Smooth muscle cell (in vitro differentiated cells): ENCODE data around the gene CLDN9. TPM values are rescaled to one million over a fixed set of nuclear protein-coding genes. Genes with fewer than 3 reads are reported as not detected.

Source experiments
- DNase-seq: peaks from one replicate; lab custom pipeline; 2025; ENCODE audit not compliant: unreplicated experiment; lab: John Stamatoyannopoulos, UW
- H2AFZ ChIP-seq: fragments of 200-600 bp; sonication (generic); 2 replicates; pipeline ENCODE4 v1.6.0; 2016; ENCODE audit warnings: antibody characterized with exemption, low read depth, mild to moderate bottlenecking
- H3F3A ChIP-seq: fragments of 200-600 bp; sonication (generic); 2 replicates; pipeline ENCODE4 v1.6.0; 2017; ENCODE audit warnings: antibody characterized with exemption, low read depth
- H3K27ac ChIP-seq: fragments of 200-600 bp; sonication (generic); 2 replicates; pipeline ENCODE4 v1.5.1; 2016; ENCODE audit warnings: low read depth, mild to moderate bottlenecking
- H3K27me3 ChIP-seq: fragments of 200-600 bp; sonication (generic); 2 replicates; pipeline ENCODE4 v1.6.1; 2016; ENCODE audit warnings: low read depth, mild to moderate bottlenecking
- H3K36me3 ChIP-seq: fragments of 200-600 bp; sonication (generic); 2 replicates; pipeline ENCODE4 v1.5.1; 2016; ENCODE audit warnings: low read depth
- H3K4me1 ChIP-seq: fragments of 200-600 bp; sonication (generic); 2 replicates; pipeline ENCODE4 v1.5.1; 2016; ENCODE audit warnings: low read depth
- H3K4me2 ChIP-seq: fragments of 200-600 bp; sonication (generic); 2 replicates; pipeline ENCODE4 v1.6.0; 2016; ENCODE audit warnings: mild to moderate bottlenecking
- H3K4me3 ChIP-seq: fragments of 200-600 bp; sonication (generic); 2 replicates; pipeline ENCODE4 v1.5.1; 2016; ENCODE audit warnings: mild to moderate bottlenecking
- H3K79me2 ChIP-seq: fragments of 200-600 bp; sonication (generic); 2 replicates; pipeline ENCODE4 v1.6.0; 2016; ENCODE audit warnings: low read depth, mild to moderate bottlenecking
- H3K9ac ChIP-seq: fragments of 200-600 bp; sonication (generic); 2 replicates; pipeline ENCODE4 v1.6.0; 2016; ENCODE audit warnings: low read depth
- H3K9me3 ChIP-seq: fragments of 200-600 bp; sonication (generic); replicated peaks from 2 replicates; pipeline ENCODE4 v1.5.1; 2016; ENCODE audit warnings: low read depth
- H4K20me1 ChIP-seq: fragments of 200-600 bp; sonication (generic); 2 replicates; pipeline ENCODE4 v1.6.0; 2016; ENCODE audit warnings: low read depth
- CTCF ChIP-seq: fragments of 200-600 bp; sonication (generic); IDR thresholded peaks from 2 replicates; pipeline ENCODE4 v1.5.1; 2017; ENCODE audit warnings: borderline replicate concordance, mild to moderate bottlenecking, antibody characterized with exemption; ENCODE audit not compliant: insufficient read depth, poor library complexity, severe bottlenecking
- WGBS: methylation state at CpG from one replicate; pipeline ENCODE4 v1.1.7; 2016; ENCODE audit warnings: low lambda C conversion rate; 5-methylcytosine and 5-hydroxymethylcytosine counted together
- polyA plus RNA-seq: library from polyadenylated mRNA; unstranded; fragments of >200 nt; fragmentation: Nextera tagmentation; extraction: Ambion mirVana; gene quantifications from 2 replicates; pipeline ENCODE4 v1.2.1, GENCODE V29; 2016
- total RNA-seq: library from RNA; depleted of rRNA; stranded (reverse); fragments of >200 nt; gene quantifications from 2 replicates; pipeline ENCODE4 v1.2.3, GENCODE V29; 2014

The CLDN9 gene
- total and polyA plus RNA-seq, 2 experiments from 2014 or later: 0.81 to 1.8 TPM

- H3F3A ChIP-seq: no peaks in the 10 kb centered on the region
- peak overlapping the region; percentile 28 for H3K4me3 ChIP-seq
- H3K79me2 ChIP-seq: no peaks in the 10 kb centered on the region
- TF ChIP-seq CTCF: no peak
- no peak overlapping the region for H2AFZ ChIP-seq
- H3K27ac ChIP-seq: peak overlapping the region; percentile 86
- no peak for DNase-seq
- peak overlapping the region; percentile 50 for H3K9ac ChIP-seq
- peaks cover 89% of the 10 kb centered on the region for H3K27me3 ChIP-seq
- H4K20me1 ChIP-seq: no peaks in the 10 kb centered on the region
- no peaks in the 10 kb centered on the region for H3K36me3 ChIP-seq
- peaks cover 38% of the 10 kb centered on the region for H3K4me1 ChIP-seq
- H3K9me3 ChIP-seq: no peaks in the 10 kb centered on the region
- 16% methylated on average over 21 of the region's 21 CpGs for WGBS
- H3K4me2 ChIP-seq: peak overlapping the region; percentile 62
Observed at GRCh38 chr16:3009568-3010390, 2.9 kb upstream of the CLDN9 start.

- TF ChIP-seq CTCF: no peak
- WGBS: 88% methylated on average over 8 of the region's 8 CpGs
- Histone ChIP-seq H3K79me2 (no peaks in the 10 kb centered on the region), H3K4me1 (peaks cover 36% of the 10 kb centered on the region), H4K20me1 (no peaks in the 10 kb centered on the region), H3K9ac (no peak overlapping the region), H3K36me3 (no peaks in the 10 kb centered on the region), H3K27me3 (peaks cover 81% of the 10 kb centered on the region), H2AFZ (no peak overlapping the region), H3F3A (no peaks in the 10 kb centered on the region), H3K9me3 (no peaks in the 10 kb centered on the region), H3K4me3 (no peak overlapping the region), H3K4me2 (no peak overlapping the region), H3K27ac (peak overlapping the region; percentile 86)
- no peak for DNase-seq
Observed at GRCh38 chr16:3010510-3010909, 2.2 kb upstream of the CLDN9 start.

- Histone ChIP-seq H3K4me2 (peak overlapping the region; percentile 25), H2AFZ (no peak overlapping the region), H3K9me3 (no peaks in the 10 kb centered on the region), H3K4me1 (peaks cover 37% of the 10 kb centered on the region), H3F3A (peaks cover 7% of the 10 kb centered on the region), H4K20me1 (peaks cover 4% of the 10 kb centered on the region), H3K27me3 (peaks cover 64% of the 10 kb centered on the region), H3K27ac (no peak overlapping the region), H3K36me3 (no peaks in the 10 kb centered on the region), H3K79me2 (no peaks in the 10 kb centered on the region), H3K9ac (no peak overlapping the region), H3K4me3 (no peak overlapping the region)
- no peak for TF ChIP-seq CTCF
- no peak for DNase-seq
- WGBS: 26% methylated on average over 19 of the region's 19 CpGs
Observed at GRCh38 chr16:3012246-3012645, 477 bp upstream of the CLDN9 start.
